GM12878 (cell line): ENCODE measurements around the gene TRIM63. TPM values are rescaled to one million over a fixed set of nuclear protein-coding genes. Genes with fewer than 3 reads are reported as not detected.

Experiments
- ATAC-seq: fragments of 200-7000 bp; cut with Tn5 transposase; 3 replicates; pipeline ENCODE4 v1.9.1; 2020; ENCODE audit warnings: mild to moderate bottlenecking, moderate library complexity
- BruUV-seq: library from RNA; stranded (reverse); fragments of 400-500 nt; replicated peaks from 2 replicates; lab custom pipeline; 2021; lab: Mats Ljungman, UMichigan
- CTCF ChIA-PET: fragments of 300-600 bp; sonication (Branson Sonifier 250); formaldehyde crosslinking; extraction: SDS; loops from one replicate; lab custom pipeline; 2021; ENCODE audit warnings: inconsistent platforms; lab: Yijun Ruan, JAX
- POLR2A ChIA-PET: fragments of 350-600 bp; formaldehyde crosslinking; extraction: SDS; loops from one replicate; lab custom pipeline; 2021; ENCODE audit warnings: inconsistent platforms; lab: Charles Lee
- RAD21 ChIA-PET: fragments of 300-600 bp; sonication (Branson Sonifier 250); formaldehyde crosslinking; loops from one replicate; lab custom pipeline; 2023; ENCODE audit warnings: antibody characterized with exemption; ENCODE audit not compliant: unreplicated experiment; lab: Charles Lee
- SMC1A ChIA-PET: fragments of 300-600 bp; sonication (Branson Sonifier 250); formaldehyde crosslinking; loops from one replicate; lab custom pipeline; 2023; ENCODE audit not compliant: unreplicated experiment, uncharacterized antibody; lab: Charles Lee
- DNase-seq: peaks from one replicate; pipeline ENCODE4 v3.0.0-alpha.2; 2011; ENCODE audit warnings: low read depth, low spot score
- FAIRE-seq: peaks from 3 replicates; lab custom pipeline; 2011; peaks lifted over from hg19 to GRCh38; lab: Jason Lieb, UNC
- H2AFZ ChIP-seq: 2 replicates; pipeline ENCODE4 v1.6.0; 2011; ENCODE audit warnings: low read depth, low read length, control low read depth; ENCODE audit not compliant: control insufficient read depth
- H3K27ac ChIP-seq: 2 replicates; pipeline ENCODE4 v1.5.1; 2011; ENCODE audit warnings: control low read depth; ENCODE audit not compliant: control insufficient read depth, insufficient read depth
- H3K27me3 ChIP-seq, 2 experiments: replicated peaks in 1 of 2; 2 replicates each; pipeline versions ENCODE4 v1.6.0 to v1.6.1; 2011; ENCODE audit warnings: low read length in 1 of 2; ENCODE audit not compliant: control insufficient read depth in 2 of 2, insufficient read depth in 2 of 2
- H3K36me3 ChIP-seq, 2 experiments: 2 replicates each; pipeline ENCODE4 v1.5.1; 2011; ENCODE audit warnings: low read length in 1 of 2; ENCODE audit not compliant: control insufficient read depth in 2 of 2, insufficient read depth in 2 of 2
- H3K4me1 ChIP-seq: 2 replicates; pipeline ENCODE4 v1.6.1; 2011; ENCODE audit warnings: mild to moderate bottlenecking, low read length, moderate library complexity, mixed read lengths; ENCODE audit not compliant: control insufficient read depth, insufficient read depth
- H3K4me2 ChIP-seq: 2 replicates; pipeline ENCODE4 v1.6.0; 2011; ENCODE audit warnings: control low read depth; ENCODE audit not compliant: control insufficient read depth, insufficient read depth
- H3K4me3 ChIP-seq: fragments of 200-600 bp; sonication (generic); 2 replicates; pipeline ENCODE4 v1.5.1; 2016
- H3K79me2 ChIP-seq: 2 replicates; pipeline ENCODE4 v1.6.0; 2011; ENCODE audit warnings: low read length; ENCODE audit not compliant: control insufficient read depth, insufficient read depth
- H3K9ac ChIP-seq: 2 replicates; pipeline ENCODE4 v1.8.0; 2011; ENCODE audit warnings: low read length, control low read depth, mixed read lengths; ENCODE audit not compliant: control insufficient read depth, insufficient read depth
- H3K9me3 ChIP-seq: replicated peaks from 3 replicates; pipeline ENCODE4 v1.5.1; 2011; ENCODE audit warnings: mild to moderate bottlenecking, low read length; ENCODE audit not compliant: control insufficient read depth, insufficient read depth
- H4K20me1 ChIP-seq: 2 replicates; pipeline ENCODE4 v1.6.0; 2011; ENCODE audit not compliant: control insufficient read depth, insufficient read depth
- CTCF ChIP-seq, 3 experiments: IDR thresholded peaks in 2 of 3; conservative IDR thresholded peaks in 1 of 3; 2 replicates each; pipeline ENCODE4 v1.5.1; 2011; ENCODE audit warnings: low read depth in 3 of 3, low read length in 3 of 3, mild to moderate bottlenecking in 3 of 3, control low read depth in 2 of 3, moderate library complexity in 2 of 3, inconsistent platforms in 1 of 3, mixed read lengths in 1 of 3; ENCODE audit not compliant: control insufficient read depth in 2 of 3, insufficient read depth in 1 of 3; ENCODE audit errors: extremely low read depth in 1 of 3
- HCFC1 ChIP-seq: fragments of 150-350 bp; IDR thresholded peaks from 2 replicates; pipeline ENCODE4 v1.6.1; 2014; ENCODE audit warnings: low read length
- IRF4 ChIP-seq: IDR thresholded peaks from 2 replicates; pipeline ENCODE4 v1.6.1; 2011; ENCODE audit warnings: low read depth, low read length
- RAD21 ChIP-seq: IDR thresholded peaks from 2 replicates; pipeline ENCODE4 v1.6.1; 2011; ENCODE audit warnings: mild to moderate bottlenecking, low read depth, low read length, moderate library complexity; ENCODE audit not compliant: insufficient read depth
- TBL1XR1 ChIP-seq: IDR thresholded peaks from 2 replicates; pipeline ENCODE4 v1.6.1; 2012; ENCODE audit warnings: low read depth, low read length, improper control_type of control experiment
- WGBS: methylation state at CpG from one replicate; pipeline ENCODE4 v1.1.6; 2016; ENCODE audit warnings: low lambda C conversion rate; ENCODE audit not compliant: insufficient replicate concordance, insufficient coverage; ENCODE audit errors: missing lambda C conversion rate; 5-methylcytosine and 5-hydroxymethylcytosine counted together
- in situ Hi-C: fragments of 300-500 bp; cut with MboI; formaldehyde crosslinking; loops from 9 replicates; pipeline ENCODE4 v1.14.3; 2018; ENCODE audit warnings: mixed read lengths
- intact Hi-C: fragments of 100-400 bp; cut with micrococcal nuclease; formaldehyde crosslinking; loops from one replicate; pipeline ENCODE4 v1.14.2; 2022; ENCODE audit not compliant: unreplicated experiment
- polyA plus RNA-seq, 11 experiments: library from polyadenylated mRNA; depleted of rRNA in 4 of 11; unstranded in 6 of 11; stranded (reverse) in 5 of 11; fragments of >200 nt; fragmentation: Nextera tagmentation in 4 of 11; fragmentation: Illumina TruSeq in 1 of 11; extraction: Ambion mirVana in 4 of 11; extraction: Trizol in 1 of 11; gene quantifications; 1 replicate in 1 of 11; 2 replicates in 10 of 11; pipeline versions ENCODE4 v1.2.1 to v1.2.3, GENCODE V29; 2011 to 2016; ENCODE audit warnings: inconsistent platforms in 2 of 11, missing spikeins in 2 of 11, low read depth in 1 of 11
- total RNA-seq, 4 experiments: library from RNA; depleted of rRNA in 3 of 4; stranded (reverse); fragments of >200 nt in 3 of 4; fragmentation: Illumina TruSeq in 1 of 4; extraction: Trizol in 1 of 4; gene quantifications; 2 replicates each; pipeline versions ENCODE4 v1.2.1 to v1.2.3, GENCODE V29; 2013 to 2021

The TRIM63 gene
- total and polyA plus RNA-seq, 10 of the 15 experiments (the other 5 are each of a cell fraction or from before 2014, with no cell fraction given): not detected

DNA sequence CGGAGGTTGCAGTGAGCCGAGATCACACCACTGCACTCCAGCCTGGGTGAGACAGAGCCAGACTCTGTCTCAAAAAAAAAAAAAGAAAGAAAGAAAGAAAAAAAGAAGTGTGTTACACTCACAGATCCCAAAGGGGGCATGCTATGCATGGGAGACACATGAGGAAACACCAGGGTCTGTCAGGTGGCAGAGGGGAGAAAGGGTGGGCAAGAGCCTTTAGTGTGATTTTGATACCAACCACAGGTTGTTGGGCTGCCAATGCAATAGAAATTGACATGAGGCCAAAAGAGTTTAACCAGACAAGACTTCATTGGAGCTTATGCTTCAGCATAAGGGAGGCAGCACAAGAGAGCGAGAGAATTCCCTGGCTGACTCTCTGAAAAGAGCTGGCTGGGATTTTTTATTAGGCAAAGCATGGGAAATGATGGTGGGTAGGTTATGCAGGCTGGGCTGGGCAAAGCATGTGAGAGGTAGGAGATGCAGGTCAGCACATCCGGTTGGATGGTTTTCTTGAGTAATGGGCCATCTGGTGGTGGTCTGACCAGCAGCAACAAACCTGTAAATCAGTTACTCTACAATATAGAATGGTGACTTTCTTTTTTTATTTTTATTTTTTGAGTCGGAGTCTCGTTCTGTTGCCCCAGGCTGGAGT, 57.5 kb downstream of the TRIM63 start:
- peak; percentile 10; the same call in 1 of the 2 replicates for TF ChIP-seq RAD21
- TF ChIP-seq CTCF (IDR thresholded peaks at IDR 0.05 in 2 of 3, conservative IDR thresholded peaks at IDR 0.05 in 1 of 3; ENCODE audit: control insufficient read depth in 2 of 3, extremely low read depth in 1 of 3, insufficient read depth in 1 of 3, low read depth in 3 of 3, low read length in 3 of 3): peak in 1 of 3 experiments; percentile 7; a peak in 1 of 6 replicates
- no peak for TF ChIP-seq HCFC1
- no peak for TF ChIP-seq TBL1XR1
- no peak for TF ChIP-seq IRF4
- TF ChIP-seq, all 136 proteins: peak for 2
- no peak overlapping the region for H2AFZ ChIP-seq
- no peaks in the 10 kb centered on the region for H3K79me2 ChIP-seq
- 59% methylated on average over 5 of the region's 6 CpGs for WGBS
- ATAC-seq: peak; percentile 64
- no peak for FAIRE-seq
- SMC1A ChIA-PET: interaction anchor here (0.6 to 0.7 kb wide), 2 partner anchors 113 to 781 kb away, joined by 3 read pairs; no protein-coding TSS in a partner anchor
- no peaks in the 10 kb centered on the region for H3K36me3 ChIP-seq
- no peaks in the 10 kb centered on the region for H3K4me1 ChIP-seq
- CTCF ChIA-PET: interaction anchor here (0.8 to 2.1 kb wide), 3 partner anchors 12 to 135 kb away, joined by 3 to 16 read pairs (median 3); partner anchors contain the start of gene PAFAH2
- H3K27me3 ChIP-seq: no peaks in the 10 kb centered on the region; a peak in 1 of 4 replicates
- H3K4me3 ChIP-seq: no peak overlapping the region
- no peak overlapping the region for H3K9ac ChIP-seq
- BruUV-seq: no TSS peak
- no peaks in the 10 kb centered on the region for H3K9me3 ChIP-seq
- no peak for DNase-seq
- RAD21 ChIA-PET: interaction anchor here (2.0 kb wide), 1 partner anchor 114 kb away, joined by 5 read pairs; no protein-coding TSS in a partner anchor
- no peak overlapping the region for H3K4me2 ChIP-seq
- POLR2A ChIA-PET: no interaction called here
- no peak overlapping the region for H3K27ac ChIP-seq
- intact Hi-C loops (loop anchor here (10.0 kb wide), 1 partner anchor 185 kb away; no protein-coding TSS in a partner anchor), in situ Hi-C loops (no loop called here)
- H4K20me1 ChIP-seq: no peaks in the 10 kb centered on the region
